Mesothelial cell of epicardium (in vitro differentiated cells): ENCODE data around the gene KRTAP2-1. TPM values are rescaled to one million over a fixed set of nuclear protein-coding genes. Genes with fewer than 3 reads are reported as not detected.

Experiments used
- DNase-seq, 2 experiments: peaks; one replicate each; pipeline ENCODE4 v3.0.0; 2021; ENCODE audit warnings: low spot score in 2 of 2; ENCODE audit not compliant: unreplicated experiment in 2 of 2
- H3K27ac Mint-ChIP-seq: 2 replicates; pipeline ENCODE4 v1.8.0; 2021; ENCODE audit warnings: mixed read lengths
- H3K27me3 Mint-ChIP-seq: 2 replicates; pipeline ENCODE4 v1.8.0; 2021; ENCODE audit warnings: low read depth, mixed read lengths
- H3K36me3 Mint-ChIP-seq: 2 replicates; pipeline ENCODE4 v1.8.0; 2021; ENCODE audit warnings: mixed read lengths
- H3K4me1 Mint-ChIP-seq: 2 replicates; pipeline ENCODE4 v1.8.0; 2021; ENCODE audit warnings: mixed read lengths
- H3K4me3 Mint-ChIP-seq: 2 replicates; pipeline ENCODE4 v1.8.0; 2021; ENCODE audit warnings: mild to moderate bottlenecking, moderate library complexity, mixed read lengths
- H3K9me3 Mint-ChIP-seq: 2 replicates; pipeline ENCODE4 v1.8.0; 2021; ENCODE audit warnings: mixed read lengths
- CTCF ChIP-seq: fragments of 200-600 bp; sonication (generic); IDR thresholded peaks from one replicate; pipeline ENCODE4 v1.5.0; 2021; ENCODE audit warnings: antibody characterized with exemption; ENCODE audit not compliant: unreplicated experiment
- total RNA-seq: library from RNA; stranded (reverse); gene quantifications from 3 replicates; pipeline ENCODE4 v1.2.1, GENCODE V29; 2021

Gene KRTAP2-1
- total RNA-seq, 1 donor from 2014 or later = not detected

- no peaks in the 10 kb centered on the region for H3K27me3 Mint-ChIP-seq
- TF ChIP-seq CTCF = no peak
Measured at GRCh38 chr17:41010441-41010840, 36.7 kb downstream of the KRTAP2-1 start.

GRCh38 chr17:41009936-41010335 lies 37.2 kb downstream of the KRTAP2-1 start:
- peak overlapping the region; percentile 84 for H3K27ac Mint-ChIP-seq
- peaks cover 32% of the 10 kb centered on the region for H3K4me1 Mint-ChIP-seq
- H3K4me3 Mint-ChIP-seq = no peak overlapping the region
- no peaks in the 10 kb centered on the region for H3K9me3 Mint-ChIP-seq
- no peaks in the 10 kb centered on the region for H3K27me3 Mint-ChIP-seq
- no peaks in the 10 kb centered on the region for H3K36me3 Mint-ChIP-seq
- no peak for TF ChIP-seq CTCF
- no peak for DNase-seq

More at GRCh38 chr17:41010441-41010840, 36.7 kb downstream of the KRTAP2-1 start:
- no peaks in the 10 kb centered on the region for H3K36me3 Mint-ChIP-seq
- no peak for DNase-seq
- no peak overlapping the region for H3K27ac Mint-ChIP-seq
- no peaks in the 10 kb centered on the region for H3K9me3 Mint-ChIP-seq
- peaks cover 32% of the 10 kb centered on the region for H3K4me1 Mint-ChIP-seq
- H3K4me3 Mint-ChIP-seq = no peak overlapping the region

GRCh38 chr17:41009301-41009760 lies 37.8 kb downstream of the KRTAP2-1 start:
- Mint-ChIP-seq H3K27ac (peak overlapping the region; percentile 84), H3K36me3 (no peaks in the 10 kb centered on the region), H3K9me3 (no peaks in the 10 kb centered on the region), H3K4me1 (peaks cover 32% of the 10 kb centered on the region), H3K4me3 (no peak overlapping the region), H3K27me3 (no peaks in the 10 kb centered on the region)
- DNase-seq = no peak
- TF ChIP-seq CTCF = no peak

- Mint-ChIP-seq H3K36me3 (no peaks in the 10 kb centered on the region), H3K27ac (peak within 1 kb of the TSS; percentile 84), H3K4me1 (peaks cover 36% of the 10 kb centered on the region), H3K4me3 (no peak within 1 kb of the TSS), H3K9me3 (no peaks in the 10 kb centered on the region), H3K27me3 (no peaks in the 10 kb centered on the region)
- DNase-seq = no peak
- TF ChIP-seq CTCF = no peak
Measured at GRCh38 chr17:41008811-41009210, 38.3 kb downstream of the KRTAP2-1 start, which contains the start of gene KRTAP3-1. TSS of gene KRTAP3-1 (minus strand) at chr17:41009128. CDS start at chr17:41009074, 54 bp downstream.

GRCh38 chr17:41004397-41004796 lies 42.7 kb downstream of the KRTAP2-1 start:
- no peak for DNase-seq

More at GRCh38 chr17:41004397-41004796, 42.7 kb downstream of the KRTAP2-1 start:
- Mint-ChIP-seq H3K27ac (no peak overlapping the region), H3K27me3 (no peaks in the 10 kb centered on the region), H3K9me3 (peaks cover 3% of the 10 kb centered on the region), H3K4me1 (peaks cover 28% of the 10 kb centered on the region), H3K36me3 (no peaks in the 10 kb centered on the region), H3K4me3 (no peak overlapping the region)
- TF ChIP-seq CTCF = no peak
